ENCODE data around the gene NCOA3.

Gene NCOA3

GRCh38 chr20:47479093-47479492, 22.6 kb upstream of the NCOA3 start:
- H3K4me3 ChIP-seq (ENCODE audit: low read length) = no peak overlapping the region
- no peaks in the 10 kb centered on the region for H3K9me3 ChIP-seq (ENCODE audit: control insufficient read depth, low read length)
- no peaks in the 10 kb centered on the region for H3K36me3 ChIP-seq (ENCODE audit: control insufficient read depth, insufficient read depth, low read length, severe bottlenecking)
- H3K27me3 ChIP-seq (replicated peaks; ENCODE audit: control insufficient read depth, insufficient read depth, low read length) = peaks cover 7% of the 10 kb centered on the region
- H3K9ac ChIP-seq (ENCODE audit: low read length) = no peak overlapping the region
- DNase-seq (ENCODE audit: low read depth) = no peak
- no peaks in the 10 kb centered on the region for H3K4me1 ChIP-seq (ENCODE audit: control insufficient read depth, insufficient read depth, low read length)

GRCh38 chr20:47479506-47479905, 22.2 kb upstream of the NCOA3 start:
- no peaks in the 10 kb centered on the region for H3K9me3 ChIP-seq (ENCODE audit: control insufficient read depth, low read length)
- H3K9ac ChIP-seq (ENCODE audit: low read length) = no peak overlapping the region
- H3K27me3 ChIP-seq (replicated peaks; ENCODE audit: control insufficient read depth, insufficient read depth, low read length) = peaks cover 7% of the 10 kb centered on the region
- H3K4me1 ChIP-seq (ENCODE audit: control insufficient read depth, insufficient read depth, low read length) = no peaks in the 10 kb centered on the region
- no peak for DNase-seq (ENCODE audit: low read depth)
- no peak overlapping the region for H3K4me3 ChIP-seq (ENCODE audit: low read length)
- no peaks in the 10 kb centered on the region for H3K36me3 ChIP-seq (ENCODE audit: control insufficient read depth, insufficient read depth, low read length, severe bottlenecking)

DNA sequence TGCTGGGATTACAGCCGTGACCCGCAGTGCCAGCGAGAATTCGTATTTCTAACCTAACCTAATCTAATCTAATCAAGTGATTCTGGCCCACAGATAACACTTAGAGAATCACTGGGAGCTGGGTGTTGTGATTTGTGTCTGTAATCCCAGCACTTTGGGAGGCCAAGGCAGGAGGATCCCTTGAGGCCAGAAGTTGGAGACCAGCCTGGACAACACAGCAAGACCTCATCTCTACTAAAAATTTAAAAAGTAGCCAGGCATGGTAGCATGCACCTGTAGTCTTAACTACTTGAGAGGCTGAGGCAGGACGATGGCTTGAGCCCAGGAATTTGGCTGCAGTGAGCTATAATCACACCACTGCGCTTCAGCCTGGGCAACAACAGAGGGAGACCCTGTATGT, 21.4 kb upstream of the NCOA3 start:
- Histone ChIP-seq H3K27me3 (replicated peaks; ENCODE audit: control insufficient read depth, insufficient read depth, low read length) (peaks cover 7% of the 10 kb centered on the region), H3K4me1 (ENCODE audit: control insufficient read depth, insufficient read depth, low read length) (no peaks in the 10 kb centered on the region), H3K9me3 (ENCODE audit: control insufficient read depth, low read length) (no peaks in the 10 kb centered on the region), H3K4me3 (ENCODE audit: low read length) (no peak overlapping the region), H3K36me3 (ENCODE audit: control insufficient read depth, insufficient read depth, low read length, severe bottlenecking) (no peaks in the 10 kb centered on the region), H3K9ac (ENCODE audit: low read length) (no peak overlapping the region)
- no peak for DNase-seq (ENCODE audit: low read depth)

DNA sequence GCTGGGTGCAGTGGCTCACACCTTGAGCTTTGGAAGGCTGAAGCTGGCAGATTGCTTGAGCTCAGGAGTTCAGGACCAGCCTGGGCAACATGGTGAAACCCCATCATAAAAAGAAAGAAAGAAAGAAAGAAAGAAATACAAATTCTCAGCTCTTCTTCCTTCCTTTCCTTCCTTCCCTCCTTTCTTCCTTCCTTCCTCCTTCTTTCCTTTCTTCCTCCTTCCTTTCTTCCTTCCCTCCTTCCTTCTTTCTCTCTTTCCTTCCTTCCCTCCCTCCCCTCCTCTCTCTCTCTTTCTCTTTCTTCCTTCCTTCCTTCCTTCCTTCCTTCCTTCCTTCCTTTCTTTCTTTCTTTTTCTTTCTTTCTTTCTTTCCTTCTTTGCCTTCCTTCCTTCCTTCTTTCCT, 21.0 kb upstream of the NCOA3 start:
- H3K36me3 ChIP-seq (ENCODE audit: control insufficient read depth, insufficient read depth, low read length, severe bottlenecking) = no peaks in the 10 kb centered on the region
- no peak overlapping the region for H3K9ac ChIP-seq (ENCODE audit: low read length)
- no peak overlapping the region for H3K4me3 ChIP-seq (ENCODE audit: low read length)
- peaks cover 7% of the 10 kb centered on the region for H3K27me3 ChIP-seq (replicated peaks; ENCODE audit: control insufficient read depth, insufficient read depth, low read length)
- no peaks in the 10 kb centered on the region for H3K4me1 ChIP-seq (ENCODE audit: control insufficient read depth, insufficient read depth, low read length)
- no peaks in the 10 kb centered on the region for H3K9me3 ChIP-seq (ENCODE audit: control insufficient read depth, low read length)
- DNase-seq (ENCODE audit: low read depth) = no peak

DNA sequence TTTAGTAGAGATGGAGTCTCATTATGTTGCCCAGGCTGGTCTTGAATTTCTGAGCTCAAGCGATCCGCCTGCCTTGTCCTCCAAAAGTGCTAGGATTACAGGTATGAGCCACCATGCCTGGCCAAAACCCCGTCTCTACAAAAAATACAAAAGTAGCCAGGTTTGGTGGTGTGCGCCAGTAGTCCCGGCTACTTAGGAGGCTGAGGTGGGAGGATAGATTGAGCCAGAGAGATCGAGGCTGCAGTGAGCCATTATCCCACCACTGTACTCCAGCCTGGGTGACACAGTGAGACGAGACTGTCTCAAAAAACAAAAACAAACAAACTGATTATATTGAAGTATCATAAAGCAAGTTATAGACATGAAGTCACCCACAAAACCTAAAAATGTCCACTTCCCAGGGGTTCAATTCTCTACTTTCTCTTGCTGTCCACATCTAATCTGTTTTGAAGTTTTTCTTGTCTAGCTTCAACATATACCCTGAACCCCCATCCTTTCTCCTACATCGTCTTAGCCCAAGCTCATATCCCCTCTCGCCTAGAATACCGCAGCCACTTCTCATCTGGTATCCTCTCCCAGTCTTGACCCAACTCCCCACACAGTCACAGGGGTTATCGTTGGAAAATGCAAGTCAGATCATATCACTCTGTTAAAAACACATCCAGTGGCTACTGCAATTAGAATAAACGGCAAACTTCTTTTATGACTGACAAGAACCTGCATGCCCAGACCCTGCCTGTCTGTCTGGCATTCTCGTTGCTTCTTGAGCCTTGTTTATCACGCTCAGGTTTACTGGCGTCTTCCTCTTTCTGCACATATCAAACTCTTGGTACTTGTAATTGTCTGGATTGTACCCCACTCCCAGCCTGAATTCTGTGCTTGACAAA, 20.1 kb upstream of the NCOA3 start:
- DNase-seq (ENCODE audit: low read depth) = no peak
- H3K27me3 ChIP-seq (replicated peaks; ENCODE audit: control insufficient read depth, insufficient read depth, low read length) = peaks cover 7% of the 10 kb centered on the region
- no peaks in the 10 kb centered on the region for H3K9me3 ChIP-seq (ENCODE audit: control insufficient read depth, low read length)
- H3K36me3 ChIP-seq (ENCODE audit: control insufficient read depth, insufficient read depth, low read length, severe bottlenecking) = no peaks in the 10 kb centered on the region
- no peak overlapping the region for H3K4me3 ChIP-seq (ENCODE audit: low read length)
- H3K9ac ChIP-seq (ENCODE audit: low read length) = no peak overlapping the region
- H3K4me1 ChIP-seq (ENCODE audit: control insufficient read depth, insufficient read depth, low read length) = no peaks in the 10 kb centered on the region

DNA sequence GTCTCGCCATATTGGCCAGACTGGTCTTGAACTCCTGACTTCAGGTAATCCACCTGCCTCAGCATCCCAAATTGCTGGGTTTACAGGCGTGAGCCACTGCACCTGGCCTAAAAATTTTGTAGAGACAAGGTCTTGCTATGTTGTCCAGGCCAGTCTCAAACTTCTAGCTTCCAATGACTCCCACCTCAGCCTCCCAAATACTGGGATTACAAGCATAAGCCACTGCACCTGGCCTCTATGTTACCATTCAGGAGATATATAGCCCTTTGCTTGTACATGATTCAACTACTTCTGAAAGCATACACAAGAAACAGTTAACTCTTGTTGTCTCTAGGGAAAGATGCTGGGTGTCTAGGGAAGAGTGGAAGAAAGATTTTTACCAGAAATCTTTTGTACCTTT, 19.0 kb upstream of the NCOA3 start:
- Histone ChIP-seq H3K9me3 (ENCODE audit: control insufficient read depth, low read length) (no peaks in the 10 kb centered on the region), H3K4me3 (ENCODE audit: low read length) (no peak overlapping the region), H3K4me1 (ENCODE audit: control insufficient read depth, insufficient read depth, low read length) (no peaks in the 10 kb centered on the region), H3K27me3 (replicated peaks; ENCODE audit: control insufficient read depth, insufficient read depth, low read length) (peaks cover 7% of the 10 kb centered on the region), H3K36me3 (ENCODE audit: control insufficient read depth, insufficient read depth, low read length, severe bottlenecking) (no peaks in the 10 kb centered on the region), H3K9ac (ENCODE audit: low read length) (no peak overlapping the region)
- no peak for DNase-seq (ENCODE audit: low read depth)

DNA sequence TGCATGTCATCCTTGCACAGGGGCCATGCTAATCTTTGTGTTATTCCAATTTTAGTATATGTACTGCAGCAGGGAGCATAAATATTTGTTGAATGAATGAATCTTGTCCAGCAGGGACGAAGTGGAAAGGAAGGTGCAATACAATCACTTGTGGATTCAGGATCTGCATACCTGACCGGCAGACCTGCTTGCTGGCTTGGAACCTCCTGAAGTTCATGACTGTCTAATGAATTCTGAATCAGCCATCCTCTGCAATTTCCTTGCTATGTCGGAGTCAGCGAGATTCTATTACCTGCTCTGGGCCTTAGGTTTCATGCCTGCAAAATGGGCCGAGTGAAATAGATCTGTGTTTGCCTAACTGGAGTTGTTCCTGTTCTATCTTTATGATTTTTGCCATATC, 17.4 kb upstream of the NCOA3 start:
- Histone ChIP-seq H3K9me3 (ENCODE audit: control insufficient read depth, low read length) (no peaks in the 10 kb centered on the region), H3K9ac (ENCODE audit: low read length) (no peak overlapping the region), H3K4me3 (ENCODE audit: low read length) (no peak overlapping the region), H3K27me3 (replicated peaks; ENCODE audit: control insufficient read depth, insufficient read depth, low read length) (peaks cover 7% of the 10 kb centered on the region), H3K4me1 (ENCODE audit: control insufficient read depth, insufficient read depth, low read length) (no peaks in the 10 kb centered on the region), H3K36me3 (ENCODE audit: control insufficient read depth, insufficient read depth, low read length, severe bottlenecking) (no peaks in the 10 kb centered on the region)
- DNase-seq (ENCODE audit: low read depth) = no peak

GRCh38 chr20:47487175-47487917, 14.3 kb upstream of the NCOA3 start:
- no peak overlapping the region for H3K9ac ChIP-seq (ENCODE audit: low read length)
- no peaks in the 10 kb centered on the region for H3K9me3 ChIP-seq (ENCODE audit: control insufficient read depth, low read length)
- no peaks in the 10 kb centered on the region for H3K4me1 ChIP-seq (ENCODE audit: control insufficient read depth, insufficient read depth, low read length)
- no peak overlapping the region for H3K4me3 ChIP-seq (ENCODE audit: low read length)
- DNase-seq (ENCODE audit: low read depth) = no peak
- no peaks in the 10 kb centered on the region for H3K27me3 ChIP-seq (replicated peaks; ENCODE audit: control insufficient read depth, insufficient read depth, low read length)
- H3K36me3 ChIP-seq (ENCODE audit: control insufficient read depth, insufficient read depth, low read length, severe bottlenecking) = no peaks in the 10 kb centered on the region

DNA sequence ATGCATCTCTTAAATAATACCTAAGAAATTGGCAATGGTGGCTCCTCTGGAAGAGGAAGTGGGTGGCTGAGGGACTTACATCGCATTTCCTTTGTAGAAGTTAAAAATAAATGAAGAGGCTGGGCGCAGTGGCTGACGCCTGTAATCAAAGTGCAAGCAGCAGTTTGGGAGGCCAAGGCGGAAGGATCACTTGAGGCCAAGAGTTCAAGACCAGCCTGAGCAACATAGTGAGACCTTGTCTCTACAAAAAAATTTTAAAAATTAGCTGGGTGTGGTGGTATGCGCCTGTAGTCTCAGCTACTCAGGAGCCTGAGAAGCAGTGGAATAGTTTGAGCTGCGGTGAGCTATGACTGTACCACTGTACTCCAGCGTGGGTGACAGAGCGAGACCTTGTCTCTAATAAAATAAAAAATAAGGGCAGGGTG, 12.2 kb upstream of the NCOA3 start:
- DNase-seq (ENCODE audit: low read depth) = no peak
- Histone ChIP-seq H3K9ac (ENCODE audit: low read length) (no peak overlapping the region), H3K4me3 (ENCODE audit: low read length) (no peak overlapping the region), H3K4me1 (ENCODE audit: control insufficient read depth, insufficient read depth, low read length) (peaks cover 16% of the 10 kb centered on the region), H3K27me3 (replicated peaks; ENCODE audit: control insufficient read depth, insufficient read depth, low read length) (no peaks in the 10 kb centered on the region), H3K36me3 (ENCODE audit: control insufficient read depth, insufficient read depth, low read length, severe bottlenecking) (no peaks in the 10 kb centered on the region), H3K9me3 (ENCODE audit: control insufficient read depth, low read length) (no peaks in the 10 kb centered on the region)

DNA sequence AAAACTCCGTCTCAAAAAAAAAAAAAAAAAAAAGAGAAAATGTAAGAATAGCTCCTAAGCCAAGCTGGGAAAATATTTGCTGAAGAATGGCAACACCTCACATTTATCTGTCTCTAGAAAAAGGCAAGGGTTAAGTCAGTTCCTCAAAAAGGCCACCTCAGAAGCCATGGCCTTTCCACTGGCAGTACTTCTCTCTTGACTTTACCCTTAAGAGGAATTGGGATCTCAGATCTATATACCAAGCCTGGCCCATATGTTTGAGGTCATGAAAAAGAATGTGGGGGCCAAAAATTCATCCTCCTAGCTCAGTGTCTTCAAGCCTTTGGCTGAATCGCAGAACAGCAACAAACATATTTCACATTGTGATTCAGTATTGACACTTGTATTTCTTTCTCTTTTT, 10.9 kb upstream of the NCOA3 start:
- Histone ChIP-seq H3K9me3 (ENCODE audit: control insufficient read depth, low read length) (no peaks in the 10 kb centered on the region), H3K9ac (ENCODE audit: low read length) (no peak overlapping the region), H3K27me3 (replicated peaks; ENCODE audit: control insufficient read depth, insufficient read depth, low read length) (no peaks in the 10 kb centered on the region), H3K4me3 (ENCODE audit: low read length) (no peak overlapping the region), H3K4me1 (ENCODE audit: control insufficient read depth, insufficient read depth, low read length) (peaks cover 16% of the 10 kb centered on the region), H3K36me3 (ENCODE audit: control insufficient read depth, insufficient read depth, low read length, severe bottlenecking) (no peaks in the 10 kb centered on the region)
- DNase-seq (ENCODE audit: low read depth) = no peak

- H3K9me3 ChIP-seq (ENCODE audit: control insufficient read depth, low read length) = no peaks in the 10 kb centered on the region
- no peak overlapping the region for H3K4me3 ChIP-seq (ENCODE audit: low read length)
- no peaks in the 10 kb centered on the region for H3K36me3 ChIP-seq (ENCODE audit: control insufficient read depth, insufficient read depth, low read length, severe bottlenecking)
- no peaks in the 10 kb centered on the region for H3K27me3 ChIP-seq (replicated peaks; ENCODE audit: control insufficient read depth, insufficient read depth, low read length)
- H3K9ac ChIP-seq (ENCODE audit: low read length) = no peak overlapping the region
- H3K4me1 ChIP-seq (ENCODE audit: control insufficient read depth, insufficient read depth, low read length) = peaks cover 16% of the 10 kb centered on the region
- DNase-seq (ENCODE audit: low read depth) = no peak
Observed at GRCh38 chr20:47492284-47492683, 9.4 kb upstream of the NCOA3 start.

All from adipocyte (in vitro differentiated cells).